ENCODE results near the gene NPTXR.

- no peak for TF ChIP-seq POLR2A (IDR thresholded peaks at IDR 0.05)
- peak in 2 of 3 donors; percentile 32 to 59 for TF ChIP-seq POLR2AphosphoS5 (IDR thresholded peaks at IDR 0.05)
- no peak for TF ChIP-seq CTCF (IDR thresholded peaks at IDR 0.05)
Measured at GRCh38 chr22:38843657-38844314, at the start of gene NPTXR.
